Hepatocyte (in vitro differentiated cells): Measurements from ENCODE around the gene CDK13. TPM values are rescaled to one million over a fixed set of nuclear protein-coding genes. Genes with fewer than 3 reads are reported as not detected.

ENCODE experiments used
- DNase-seq: peaks from one replicate; pipeline ENCODE4 v3.0.0-alpha.2; 2016; ENCODE audit warnings: low spot score
- H2AFZ ChIP-seq: fragments of 200-600 bp; sonication (generic); 2 replicates; pipeline ENCODE4 v1.6.0; 2016; ENCODE audit warnings: antibody characterized with exemption, mild to moderate bottlenecking
- H3K27ac ChIP-seq: fragments of 200-600 bp; sonication (generic); 2 replicates; pipeline ENCODE4 v1.5.1; 2016; ENCODE audit warnings: mild to moderate bottlenecking
- H3K27me3 ChIP-seq: fragments of 200-600 bp; sonication (generic); 2 replicates; pipeline ENCODE4 v1.6.1; 2016
- H3K36me3 ChIP-seq: fragments of 200-600 bp; sonication (generic); replicated peaks from 2 replicates; pipeline ENCODE4 v1.5.1; 2016; ENCODE audit warnings: low read depth; ENCODE audit not compliant: insufficient read depth
- H3K4me1 ChIP-seq: fragments of 200-600 bp; sonication (generic); 2 replicates; pipeline ENCODE4 v1.5.1; 2016; ENCODE audit warnings: mild to moderate bottlenecking, moderate library complexity; ENCODE audit not compliant: insufficient read depth
- H3K4me2 ChIP-seq: fragments of 200-600 bp; sonication (generic); 2 replicates; pipeline ENCODE4 v1.6.0; 2016
- H3K4me3 ChIP-seq: fragments of 200-600 bp; sonication (generic); 2 replicates; pipeline ENCODE4 v1.5.1; 2016; ENCODE audit warnings: mild to moderate bottlenecking
- H3K79me2 ChIP-seq: fragments of 200-600 bp; sonication (generic); 2 replicates; pipeline ENCODE4 v1.6.0; 2017; ENCODE audit warnings: mild to moderate bottlenecking
- H3K9me2 ChIP-seq: fragments of 200-600 bp; sonication (generic); replicated peaks from 2 replicates; pipeline ENCODE4 v1.6.0; 2017; ENCODE audit warnings: mild to moderate bottlenecking; ENCODE audit not compliant: insufficient read depth
- H3K9me3 ChIP-seq: fragments of 200-600 bp; sonication (generic); 2 replicates; pipeline ENCODE4 v1.5.1; 2016; ENCODE audit warnings: low read depth, mild to moderate bottlenecking
- H4K20me1 ChIP-seq: fragments of 200-600 bp; sonication (generic); 2 replicates; pipeline ENCODE4 v1.6.0; 2016; ENCODE audit warnings: mild to moderate bottlenecking; ENCODE audit not compliant: insufficient read depth, poor library complexity, severe bottlenecking
- CTCF ChIP-seq: fragments of 200-600 bp; sonication (generic); IDR thresholded peaks from 2 replicates; pipeline ENCODE4 v1.5.1; 2016; ENCODE audit warnings: antibody characterized with exemption, mild to moderate bottlenecking; ENCODE audit not compliant: poor library complexity
- EZH2 ChIP-seq: fragments of 200-600 bp; sonication (generic); IDR thresholded peaks from 2 replicates; pipeline ENCODE4 v1.6.1; 2016; ENCODE audit warnings: antibody characterized with exemption, mild to moderate bottlenecking, borderline replicate concordance
- EZH2phosphoT487 ChIP-seq: fragments of 200-600 bp; sonication (generic); IDR thresholded peaks from one replicate; pipeline ENCODE4 v1.6.1; 2018; ENCODE audit warnings: antibody characterized with exemption, mild to moderate bottlenecking, low read depth, moderate library complexity; ENCODE audit not compliant: unreplicated experiment, severe bottlenecking
- WGBS: methylation state at CpG from one replicate; pipeline ENCODE4 v1.1.6; 2016; ENCODE audit warnings: low lambda C conversion rate; ENCODE audit errors: missing lambda C conversion rate; 5-methylcytosine and 5-hydroxymethylcytosine counted together
- polyA plus RNA-seq: library from polyadenylated mRNA; unstranded; fragments of >200 nt; fragmentation: Nextera tagmentation; extraction: Ambion mirVana; gene quantifications from 2 replicates; pipeline ENCODE4 v1.2.1, GENCODE V29; 2016
- total RNA-seq: library from RNA; depleted of rRNA; stranded (reverse); fragments of >200 nt; gene quantifications from 2 replicates; pipeline ENCODE4 v1.2.3, GENCODE V29; 2014

CDK13 gene
- total and polyA plus RNA-seq, 2 experiments from 2014 or later: 36.1 to 76.0 TPM

- no peaks in the 10 kb centered on the region for H3K27me3 ChIP-seq
These were observed 83.8 kb downstream of the CDK13 start for GRCh38 chr7:40033826-40034225.

GRCh38 chr7:40041456-40041855 lies 91.4 kb downstream of the CDK13 start:
- H3K27ac ChIP-seq: no peak overlapping the region
- H3K79me2 ChIP-seq: peaks cover 19% of the 10 kb centered on the region
- no peaks in the 10 kb centered on the region for H3K9me2 ChIP-seq
- H3K4me3 ChIP-seq: no peak overlapping the region
- no peaks in the 10 kb centered on the region for H3K27me3 ChIP-seq
- H3K4me1 ChIP-seq: no peaks in the 10 kb centered on the region
- TF ChIP-seq EZH2phosphoT487: no peak
- peaks cover 3% of the 10 kb centered on the region for H4K20me1 ChIP-seq
- no peak for DNase-seq
- 95% methylated on average over 2 of the region's 2 CpGs for WGBS
- no peaks in the 10 kb centered on the region for H3K36me3 ChIP-seq
- H2AFZ ChIP-seq: no peak overlapping the region
- H3K9me3 ChIP-seq: no peaks in the 10 kb centered on the region
- no peak overlapping the region for H3K4me2 ChIP-seq

More at GRCh38 chr7:40033826-40034225, 83.8 kb downstream of the CDK13 start:
- no peak overlapping the region for H3K4me2 ChIP-seq
- H4K20me1 ChIP-seq: no peaks in the 10 kb centered on the region
- H3K4me1 ChIP-seq: no peaks in the 10 kb centered on the region
- no peaks in the 10 kb centered on the region for H3K36me3 ChIP-seq
- WGBS: 90% methylated on average over 1 of the region's 1 CpG
- peaks cover 35% of the 10 kb centered on the region for H3K79me2 ChIP-seq
- no peak overlapping the region for H2AFZ ChIP-seq
- no peak overlapping the region for H3K27ac ChIP-seq
- H3K9me3 ChIP-seq: no peaks in the 10 kb centered on the region
- H3K9me2 ChIP-seq: no peaks in the 10 kb centered on the region
- DNase-seq: no peak
- no peak for TF ChIP-seq EZH2
- TF ChIP-seq CTCF: no peak
- no peak for TF ChIP-seq EZH2phosphoT487
- H3K4me3 ChIP-seq: no peak overlapping the region

DNA sequence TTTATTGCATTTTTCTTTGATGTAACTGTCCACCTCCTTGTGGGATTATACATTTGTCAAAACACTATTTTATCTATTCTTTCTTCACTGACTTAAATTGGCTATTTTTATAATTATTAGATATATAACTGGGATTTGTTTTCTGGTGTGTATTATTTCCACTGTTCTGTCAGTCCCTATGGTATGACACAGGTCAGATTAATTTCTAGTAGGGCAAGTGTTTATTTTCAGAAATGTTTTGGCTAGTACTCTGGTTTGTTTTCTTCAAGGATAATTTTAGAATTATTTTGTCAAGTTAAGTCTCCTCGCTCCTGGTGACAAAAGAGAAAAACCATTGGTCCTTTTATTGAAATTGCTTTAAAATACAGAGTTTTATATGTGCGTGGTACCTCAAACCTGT lies 93.1 kb downstream of the CDK13 start:
- no peaks in the 10 kb centered on the region for H3K9me2 ChIP-seq
- H3K4me1 ChIP-seq: no peaks in the 10 kb centered on the region
- peaks cover 19% of the 10 kb centered on the region for H3K79me2 ChIP-seq
- peaks cover 3% of the 10 kb centered on the region for H4K20me1 ChIP-seq
- H3K27me3 ChIP-seq: no peaks in the 10 kb centered on the region
- no peaks in the 10 kb centered on the region for H3K9me3 ChIP-seq
- no peak overlapping the region for H3K27ac ChIP-seq
- no peak for DNase-seq
- H2AFZ ChIP-seq: no peak overlapping the region
- H3K4me3 ChIP-seq: no peak overlapping the region
- no peak overlapping the region for H3K4me2 ChIP-seq
- no peak for TF ChIP-seq CTCF
- TF ChIP-seq EZH2phosphoT487: no peak
- TF ChIP-seq EZH2: no peak
- no peaks in the 10 kb centered on the region for H3K36me3 ChIP-seq
- 100% methylated on average over 2 of the region's 2 CpGs for WGBS

DNA sequence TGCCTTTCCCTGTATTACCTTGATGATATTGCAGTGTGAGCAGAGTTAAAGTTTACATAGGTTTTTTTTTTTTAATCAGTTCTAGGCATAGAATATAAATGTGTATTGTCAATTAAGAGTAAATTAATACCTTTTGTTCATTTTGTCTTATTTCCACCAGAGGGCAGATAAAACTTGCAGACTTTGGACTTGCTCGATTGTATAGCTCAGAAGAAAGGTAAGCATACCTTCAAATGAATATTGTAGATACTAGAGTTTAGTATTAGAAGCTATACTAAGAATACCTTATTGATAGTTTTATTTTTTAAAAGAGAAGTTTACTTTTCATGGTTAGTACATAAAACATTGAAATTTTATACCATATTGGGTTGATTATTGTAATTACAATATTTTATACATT lies 97.6 kb downstream of the CDK13 start:
- H3K4me2 ChIP-seq: no peak overlapping the region
- no peak overlapping the region for H3K27ac ChIP-seq
- peaks cover 3% of the 10 kb centered on the region for H4K20me1 ChIP-seq
- H3K27me3 ChIP-seq: no peaks in the 10 kb centered on the region
- no peaks in the 10 kb centered on the region for H3K9me3 ChIP-seq
- no peak overlapping the region for H2AFZ ChIP-seq
- 60% methylated on average over 1 of the region's 1 CpG for WGBS
- no peaks in the 10 kb centered on the region for H3K9me2 ChIP-seq
- TF ChIP-seq EZH2phosphoT487: no peak
- no peak for TF ChIP-seq EZH2
- peak; percentile 34 for TF ChIP-seq CTCF
- H3K36me3 ChIP-seq: no peaks in the 10 kb centered on the region
- peaks cover 9% of the 10 kb centered on the region for H3K79me2 ChIP-seq
- no peak for DNase-seq
- no peaks in the 10 kb centered on the region for H3K4me1 ChIP-seq
- H3K4me3 ChIP-seq: no peak overlapping the region
